SKM-1 (cell line): ENCODE data around the gene PCAT7.
"Not testable (repeated sequence)": the region's sequence is repeated elsewhere in the genome, so short reads cannot be mapped to it uniquely, and the experiment has no call there.

Experiments used
- DNase-seq: peaks from one replicate; lab custom pipeline; 2025; ENCODE audit not compliant: unreplicated experiment; lab: John Stamatoyannopoulos, UW

The PCAT7 gene

DNA sequence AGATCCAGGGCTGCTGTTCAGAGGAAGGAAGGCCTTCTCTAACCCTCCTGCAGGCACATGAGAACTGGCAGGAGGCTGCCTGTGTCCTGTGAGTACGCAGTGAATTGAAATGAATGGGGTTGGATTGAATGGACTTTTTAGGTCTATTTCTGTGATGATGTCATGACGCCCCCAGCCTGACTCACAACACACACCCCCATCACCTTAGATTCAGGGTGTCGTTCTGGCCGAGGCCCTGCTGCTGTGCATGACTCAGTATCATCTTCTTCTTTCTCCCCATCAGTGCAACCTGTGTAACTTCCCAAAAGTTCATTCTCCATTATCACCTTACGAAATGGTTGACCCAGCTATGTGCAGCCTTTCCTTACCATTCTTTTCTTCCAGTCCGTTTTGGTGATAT lies 5.4 kb downstream of the PCAT7 start:
- DNase-seq: no peak

DNA sequence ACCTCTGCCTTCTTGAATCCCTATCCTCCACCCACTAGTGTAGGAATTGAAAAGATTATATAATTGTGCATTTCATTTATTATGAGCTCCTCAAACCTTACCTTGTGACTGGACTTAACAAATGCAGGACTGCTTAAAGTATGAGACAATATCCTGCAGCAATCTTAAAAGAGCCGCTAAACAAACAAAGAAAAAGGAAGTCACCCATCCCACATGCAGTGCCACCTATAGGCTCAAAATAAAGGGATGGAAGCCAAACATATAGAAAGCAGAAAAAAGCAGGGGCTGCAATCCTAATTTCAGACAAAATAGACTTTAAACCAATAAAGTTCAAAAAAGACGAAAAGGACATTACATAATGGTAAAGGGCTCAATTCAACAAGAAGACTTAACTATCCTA lies 8.7 kb downstream of the PCAT7 start:
- DNase-seq: no peak

DNA sequence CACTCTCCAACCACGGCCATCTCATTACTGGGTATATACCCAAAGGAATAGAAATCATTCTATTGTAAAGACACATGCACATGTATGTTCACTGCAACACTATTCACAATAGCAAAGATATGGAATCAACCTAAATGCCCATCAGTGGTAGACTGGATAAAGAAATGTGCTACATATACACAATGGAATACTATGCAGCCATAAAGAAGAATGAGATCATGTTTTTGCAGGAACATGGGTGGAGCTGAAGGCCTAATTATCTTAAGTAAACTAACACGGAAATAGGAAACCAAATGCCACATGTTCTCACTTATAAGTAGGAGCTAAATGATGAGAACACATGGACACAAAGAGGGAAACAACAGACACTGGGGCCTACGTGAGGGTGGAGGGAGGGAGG lies 9.4 kb downstream of the PCAT7 start:
- not testable (repeated sequence) for DNase-seq

DNA sequence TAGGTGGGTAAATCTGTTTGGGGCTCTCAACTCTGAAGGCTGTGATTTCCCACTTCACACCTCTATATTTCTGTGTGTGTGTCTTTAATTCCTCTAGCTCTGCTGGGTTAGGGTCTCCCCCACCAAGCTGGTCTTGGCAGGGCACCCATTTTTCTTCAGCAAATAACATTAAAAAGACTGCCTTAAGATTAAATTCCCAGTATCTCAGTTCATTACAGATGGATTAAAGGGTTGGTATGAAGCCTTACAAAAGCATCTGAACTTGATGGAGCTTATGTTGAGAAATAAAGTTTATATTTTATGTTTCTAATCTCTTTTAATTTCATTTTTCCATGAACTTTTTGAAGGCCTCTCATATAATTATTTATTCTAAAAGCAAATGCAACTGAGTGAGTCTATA lies 11.7 kb downstream of the PCAT7 start:
- no peak for DNase-seq

DNA sequence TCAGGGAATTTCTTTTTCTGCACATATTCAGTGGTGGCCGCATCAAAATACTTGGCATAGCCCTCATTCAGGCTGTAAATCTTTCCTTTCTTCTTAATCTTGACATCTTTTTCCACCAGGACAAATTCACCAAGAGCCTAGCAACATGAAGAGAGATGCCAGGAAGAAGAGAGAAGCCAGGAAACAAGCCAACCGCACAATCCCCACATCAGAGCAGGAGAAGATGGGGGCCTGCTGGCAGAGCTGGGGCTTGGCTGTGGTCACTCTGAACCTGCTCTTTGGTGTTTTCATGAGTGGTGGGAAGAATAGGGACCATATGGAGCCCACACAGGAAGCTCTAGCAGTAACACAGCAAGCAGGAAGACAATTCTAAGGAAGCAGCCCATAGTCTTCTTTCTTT lies 12.4 kb downstream of the PCAT7 start:
- DNase-seq: no peak

DNA sequence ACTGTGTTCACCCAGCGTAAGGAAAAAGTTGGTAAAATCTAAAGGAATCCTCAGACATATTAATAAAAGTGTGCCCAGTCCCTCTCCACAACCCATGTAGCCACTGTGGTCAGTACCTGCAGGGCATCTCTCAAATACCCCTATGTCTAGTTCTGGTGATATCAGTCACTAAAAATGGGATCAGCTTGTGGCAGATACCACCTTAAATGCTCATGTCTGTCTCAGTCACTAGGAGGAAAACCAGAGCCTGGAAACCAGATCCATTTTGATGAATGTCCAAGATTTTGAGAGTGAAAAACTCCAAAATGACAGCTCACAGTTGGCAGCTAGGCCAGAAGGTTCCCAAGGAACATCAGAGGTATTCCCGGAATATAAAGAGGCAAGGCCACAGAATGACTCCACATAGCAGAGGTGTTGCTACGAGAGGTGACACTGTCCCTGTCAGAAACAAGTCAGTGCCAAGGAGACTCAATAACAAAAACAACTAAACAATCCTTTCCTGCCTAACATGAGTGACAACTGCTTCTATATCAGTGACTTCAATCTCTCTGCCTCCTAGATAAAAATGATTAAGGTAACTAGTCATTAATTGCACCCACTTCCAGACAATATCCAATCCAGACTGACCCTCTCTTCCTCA lies 13.5 kb downstream of the PCAT7 start:
- no peak for DNase-seq

DNA sequence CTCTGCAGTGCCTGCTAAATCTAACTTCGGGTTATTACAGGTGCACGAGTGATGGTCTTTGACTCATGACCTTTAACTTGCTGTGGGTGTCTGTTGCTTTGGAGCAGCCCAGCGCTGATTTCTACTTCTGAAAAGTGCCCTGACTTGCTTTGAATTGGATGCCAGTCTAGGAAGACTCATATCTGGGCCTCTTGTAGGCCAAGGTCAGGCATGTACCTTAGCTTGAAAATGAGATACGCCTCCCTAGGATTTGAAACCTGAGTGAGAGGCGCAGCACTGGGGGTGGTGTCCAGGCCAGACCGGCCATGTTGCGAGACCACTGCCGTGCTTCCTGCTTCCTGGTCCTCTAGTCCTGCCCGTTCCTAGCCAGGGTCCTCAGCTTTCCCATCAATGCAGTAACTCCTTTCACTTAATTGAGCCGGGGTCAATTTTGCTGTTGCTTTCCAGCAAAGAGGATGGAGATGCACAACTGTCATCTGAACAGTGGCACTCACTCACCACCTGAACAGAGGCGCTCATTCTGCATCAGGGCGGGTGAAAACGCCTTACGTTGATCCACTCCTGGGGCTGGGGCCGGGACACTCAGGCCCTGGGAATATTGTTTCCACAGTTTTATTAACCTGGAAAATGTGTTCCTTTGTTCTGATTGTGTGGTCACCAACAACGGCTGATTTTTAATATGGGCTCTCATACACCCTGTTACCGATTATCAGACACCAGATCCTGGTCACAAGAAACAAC lies 14.3 kb downstream of the PCAT7 start:
- no peak for DNase-seq

DNA sequence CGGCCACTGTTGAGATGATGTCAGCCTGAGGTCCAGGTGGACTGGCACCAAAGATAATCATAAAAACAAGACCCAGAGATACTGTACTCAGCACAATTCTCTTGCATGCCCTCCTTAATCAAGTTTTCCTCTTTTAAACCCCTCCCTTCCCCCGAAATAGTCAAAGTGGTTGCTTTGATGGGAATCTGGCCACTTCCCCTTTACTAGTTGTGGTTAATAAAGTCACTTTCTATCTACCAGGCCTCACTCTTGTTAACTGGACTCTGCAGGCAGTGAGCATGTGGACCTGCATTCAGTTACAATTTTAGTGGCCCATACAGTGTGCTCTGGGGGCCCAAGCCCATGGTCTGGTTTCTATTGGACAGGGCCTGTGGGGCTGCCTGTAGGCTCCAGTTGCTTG lies 21.2 kb downstream of the PCAT7 start:
- DNase-seq: no peak

DNA sequence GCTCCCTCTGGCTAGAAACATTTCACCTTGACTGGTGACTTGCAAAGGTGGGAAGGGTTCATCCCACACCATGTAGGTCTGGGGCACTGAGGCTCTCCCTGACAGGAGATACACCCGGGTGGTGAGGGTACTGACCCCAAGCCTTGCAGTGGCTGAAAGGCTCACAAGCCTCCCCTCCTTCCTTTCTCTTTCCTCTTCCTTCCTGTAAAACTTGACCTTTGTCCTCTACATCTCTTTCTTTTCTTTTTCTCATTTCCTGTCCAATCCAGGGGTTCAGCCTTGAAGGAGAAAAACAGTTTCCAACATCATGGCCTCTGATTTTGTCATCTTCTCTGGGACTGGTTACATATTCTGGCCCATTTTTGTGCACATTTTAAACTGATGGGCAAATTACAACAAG lies 22.2 kb downstream of the PCAT7 start:
- no peak for DNase-seq

DNA sequence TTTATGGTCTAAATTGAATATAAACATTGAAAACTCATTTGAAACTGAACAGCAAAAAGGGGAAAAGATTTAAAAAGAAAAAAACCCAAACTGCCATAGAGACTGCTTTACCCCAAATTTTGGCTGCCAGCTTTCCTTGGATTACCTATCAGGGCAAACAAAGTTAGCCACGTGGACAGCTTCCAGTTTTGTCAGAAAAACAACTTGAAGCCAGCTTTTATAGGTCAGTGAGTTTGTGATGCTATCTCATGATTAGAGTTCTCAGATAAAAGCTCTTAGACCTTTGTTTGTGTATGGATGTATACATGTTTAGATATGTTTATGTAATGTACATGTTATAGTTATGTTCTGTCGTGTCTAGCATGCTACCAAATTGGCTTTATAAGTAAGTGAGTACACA lies 22.7 kb downstream of the PCAT7 start:
- no peak for DNase-seq

DNA sequence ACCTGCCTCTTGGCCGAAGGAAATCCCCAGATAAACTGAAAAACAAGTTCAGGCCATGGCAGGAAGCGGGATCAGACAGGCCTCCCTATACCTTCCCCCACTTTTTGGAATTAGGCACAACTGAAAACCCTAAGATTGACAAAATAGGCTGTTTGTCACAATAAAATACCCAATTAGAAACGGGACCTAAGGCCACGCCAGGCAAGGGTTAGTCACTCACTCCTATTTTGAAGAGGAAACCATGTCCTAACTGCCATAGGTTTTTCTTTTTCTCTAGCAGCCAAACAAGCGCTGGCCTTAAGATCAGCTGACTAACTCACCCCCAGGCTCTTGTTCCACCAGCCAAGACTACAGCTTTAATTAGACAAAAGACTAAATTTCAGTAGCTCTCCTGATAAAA lies 26.8 kb downstream of the PCAT7 start:
- no peak for DNase-seq

DNA sequence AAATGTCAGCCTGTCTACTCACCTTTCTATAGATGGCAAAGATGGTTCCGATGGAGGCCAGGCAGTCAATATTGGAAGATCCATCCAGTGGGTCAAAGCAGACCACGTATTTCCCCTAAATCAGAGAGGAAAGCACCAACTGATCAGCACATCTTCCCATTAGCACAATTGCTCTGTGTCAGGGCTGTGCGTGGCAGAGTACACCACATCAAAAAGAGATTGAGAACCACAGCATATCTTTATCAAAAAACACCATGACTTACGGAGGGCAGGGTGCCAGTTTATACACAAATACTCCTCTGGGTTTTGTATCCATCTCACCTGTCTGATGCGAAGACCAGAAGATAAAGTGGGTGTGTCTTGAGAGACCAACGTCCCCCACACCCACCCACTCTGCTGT lies 29.7 kb downstream of the PCAT7 start:
- DNase-seq: no peak

DNA sequence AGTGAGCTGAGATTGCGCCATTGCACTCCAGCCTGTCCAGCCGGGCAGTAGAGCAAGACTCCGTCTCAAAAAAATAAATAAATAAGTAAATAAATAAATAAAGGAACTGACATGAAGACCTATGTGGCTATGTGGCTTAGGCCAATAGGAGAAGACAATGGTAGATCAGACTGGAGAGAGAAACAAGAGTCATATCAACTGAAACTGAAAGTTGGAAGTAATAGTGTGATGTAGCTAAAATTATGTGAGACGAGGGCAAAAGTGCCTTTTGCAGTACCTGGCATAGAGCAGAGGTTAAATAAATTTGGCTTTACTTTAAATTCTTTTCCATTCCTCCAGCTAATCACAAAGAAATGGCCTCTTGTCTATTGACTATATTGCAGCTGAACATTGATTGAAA lies 31.4 kb downstream of the PCAT7 start:
- DNase-seq: no peak

DNA sequence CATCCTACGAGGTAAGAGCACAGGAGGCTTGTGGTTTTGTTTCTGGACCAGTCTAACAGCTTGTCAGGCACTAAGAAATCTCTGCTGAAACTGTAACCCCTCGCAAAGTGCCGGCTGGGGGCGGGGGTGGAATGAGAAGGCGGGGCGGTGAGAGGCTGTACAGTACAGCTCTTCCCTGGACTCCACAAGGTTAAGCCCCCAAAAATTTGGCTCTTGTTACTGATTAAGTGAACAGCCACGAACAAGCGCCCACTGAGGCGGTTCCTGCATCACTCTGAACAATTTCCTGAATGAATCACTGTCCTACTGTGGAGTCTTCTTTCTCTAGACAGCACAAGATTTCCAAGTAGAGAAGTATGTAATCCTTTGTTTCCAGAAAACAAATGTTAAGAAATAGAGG lies 31.9 kb downstream of the PCAT7 start:
- DNase-seq: no peak

DNA sequence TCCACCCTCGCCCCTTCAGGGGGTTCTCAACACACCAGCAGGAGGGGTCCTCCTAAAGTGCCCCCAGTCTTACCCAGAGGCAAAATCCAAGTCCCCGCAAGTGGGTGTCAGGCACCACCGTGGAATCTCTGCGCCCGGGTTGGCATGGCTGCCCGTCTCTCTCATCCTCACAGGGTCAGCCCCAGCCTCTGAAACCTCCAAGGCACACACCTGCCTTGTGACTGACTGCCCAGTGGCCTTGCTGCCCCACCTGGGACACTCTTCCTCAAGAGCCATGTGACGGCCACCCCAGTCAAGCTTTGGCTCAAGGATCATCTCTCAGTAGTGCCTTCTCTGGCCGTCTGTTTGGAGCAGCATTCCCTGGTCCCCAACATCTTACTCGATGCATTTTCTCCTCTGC lies 33.8 kb downstream of the PCAT7 start:
- DNase-seq: no peak

DNA sequence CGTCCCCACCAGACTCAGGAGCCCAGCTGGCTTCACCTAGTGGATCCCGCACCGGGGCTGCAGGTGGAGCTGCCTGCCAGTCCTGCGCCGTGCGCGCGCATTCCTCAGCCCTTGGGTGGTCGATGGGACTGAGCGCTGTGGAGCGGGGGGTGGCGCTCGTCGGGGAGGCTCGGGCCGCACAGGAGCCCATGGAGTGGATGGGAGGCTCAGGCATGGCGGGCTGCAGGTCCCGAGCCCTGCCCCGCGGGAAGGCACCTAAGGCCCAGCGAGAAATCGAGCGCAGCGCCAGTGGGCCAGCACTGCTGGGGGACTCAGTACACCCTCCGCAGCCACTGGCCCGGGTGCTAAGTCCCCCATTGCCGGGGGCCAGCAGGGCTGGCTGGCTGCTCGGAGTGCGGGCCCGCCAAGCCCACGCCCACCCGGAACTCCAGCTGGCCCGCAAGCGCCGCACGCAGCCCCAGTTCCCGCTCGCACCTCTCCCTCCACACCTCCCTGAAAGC lies 36.2 kb downstream of the PCAT7 start:
- not testable (repeated sequence) for DNase-seq

DNA sequence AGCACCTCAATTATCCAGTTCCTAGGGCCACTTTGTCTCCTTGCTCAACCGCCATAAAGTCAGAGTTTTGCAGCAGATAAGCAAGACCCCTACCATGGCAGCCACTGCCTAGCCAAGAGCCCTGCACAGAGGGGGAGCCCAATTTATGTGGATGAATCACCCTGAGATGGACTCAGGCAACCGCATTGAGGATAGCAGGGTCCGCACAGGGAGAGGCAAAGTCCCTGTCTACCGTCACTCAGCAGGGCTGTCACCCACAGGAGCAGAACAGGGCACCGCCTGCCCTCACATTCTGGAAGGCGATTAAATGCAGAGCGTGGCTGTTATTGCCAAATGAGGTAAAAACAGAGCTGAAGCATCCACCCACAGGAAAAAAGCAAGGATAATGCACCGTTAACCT lies 37.0 kb downstream of the PCAT7 start:
- DNase-seq: no peak

DNA sequence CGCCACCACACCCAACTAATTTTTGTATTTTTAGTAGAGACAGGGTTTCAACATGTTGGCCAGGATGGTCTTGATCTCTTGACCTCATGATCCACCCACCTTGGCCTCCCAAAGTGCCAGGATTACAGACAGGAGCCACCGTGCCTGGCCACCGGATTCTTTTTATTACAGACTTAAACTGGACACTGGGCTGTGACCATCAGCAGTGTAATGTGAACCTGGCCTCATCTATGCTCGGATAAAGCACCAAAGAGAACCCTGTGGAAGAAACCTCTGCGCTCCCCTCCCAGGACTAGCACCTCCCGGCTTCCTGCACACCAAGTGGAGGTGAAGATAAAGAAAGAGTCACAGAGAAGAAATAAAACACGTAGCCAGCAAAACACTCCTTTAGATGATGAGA lies 37.8 kb downstream of the PCAT7 start:
- DNase-seq: not testable (repeated sequence)

DNA sequence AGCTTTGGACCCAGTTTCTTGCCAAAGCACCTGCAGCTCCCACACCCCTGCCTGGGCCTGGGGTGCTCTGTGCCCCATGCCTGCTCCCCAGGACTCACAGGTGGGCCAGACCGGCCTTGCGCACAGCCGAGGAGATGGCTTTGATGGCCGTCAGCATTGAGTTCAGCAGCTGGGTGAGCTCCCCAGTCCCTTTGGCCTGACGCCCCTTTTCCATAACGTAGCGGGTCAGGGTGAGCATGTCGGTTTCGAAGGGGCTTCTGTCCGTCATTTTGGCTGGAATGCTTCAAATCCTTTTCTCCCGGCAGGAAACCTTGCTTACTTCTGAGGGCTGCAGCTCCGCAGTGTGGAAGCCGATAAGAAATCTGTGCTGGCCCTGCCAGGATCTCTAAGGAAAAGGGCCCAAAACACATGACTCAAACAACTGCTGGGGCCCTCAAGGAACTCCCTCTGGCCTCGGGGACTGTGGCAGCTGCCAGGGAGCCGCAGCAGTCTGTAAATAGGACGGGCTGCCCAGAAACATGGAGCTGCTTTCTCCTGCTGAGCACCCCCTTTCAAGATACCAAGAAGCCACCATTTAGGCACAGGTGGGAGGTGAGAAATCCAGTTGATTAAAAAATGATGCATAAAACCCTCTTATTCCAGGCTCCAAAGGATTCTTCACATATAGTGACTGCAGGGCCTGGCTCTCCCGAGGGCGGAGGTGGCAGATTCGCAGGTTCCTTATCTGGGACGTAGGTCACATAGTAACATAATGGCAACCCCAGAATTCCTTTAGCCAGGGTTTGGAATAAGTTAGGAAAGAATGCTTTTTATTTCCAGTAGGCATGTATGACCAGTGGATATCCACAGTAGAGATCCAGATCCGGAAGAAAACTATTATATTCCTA lies 38.8 kb downstream of the PCAT7 start, which contains the start of gene FBP2:
Gene FBP2, minus strand, starts transcription at position 366 of the 887 bp plus-strand sequence. Its CDS starts 98 bp downstream, at position 268.
- no peak for DNase-seq

DNA sequence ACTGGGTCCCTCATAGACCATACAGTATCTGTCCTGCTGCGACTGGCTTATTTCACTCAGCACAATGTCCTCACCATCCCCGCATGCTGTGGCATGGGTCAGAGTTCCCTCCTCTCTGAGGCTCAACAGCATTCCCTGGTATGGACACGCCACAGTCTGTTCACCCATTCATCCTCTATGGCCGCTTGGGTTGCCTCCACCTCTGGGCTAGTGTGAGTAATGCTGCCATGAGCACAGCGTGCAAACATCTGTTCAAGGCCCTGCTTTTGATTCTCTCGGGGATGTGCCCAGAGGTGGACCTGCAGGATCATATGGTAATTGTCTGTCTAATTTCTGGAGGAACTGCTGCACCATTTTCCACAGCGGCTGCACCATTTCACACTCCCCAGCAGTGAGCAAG lies 44.2 kb downstream of the PCAT7 start:
- no peak for DNase-seq

DNA sequence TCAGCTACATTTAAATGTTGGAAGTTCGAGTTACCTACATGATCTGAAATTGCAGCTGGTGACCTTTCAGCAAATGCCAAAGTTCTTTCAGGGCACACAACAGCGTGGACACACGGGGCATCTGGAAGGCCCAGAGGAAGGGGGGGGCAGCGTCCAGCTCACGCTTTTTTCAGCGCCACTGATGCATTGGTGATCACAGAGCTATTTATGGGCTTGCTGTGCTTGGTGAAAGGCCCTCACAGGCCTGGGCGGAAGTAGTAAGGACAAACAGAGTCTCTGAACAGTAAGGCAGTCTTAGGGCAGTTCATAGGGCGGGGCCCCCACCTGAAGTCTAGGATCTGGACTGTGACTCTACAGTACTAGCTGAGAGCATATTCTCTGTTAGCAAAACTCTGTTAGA lies 45.4 kb downstream of the PCAT7 start:
- DNase-seq: no peak

DNA sequence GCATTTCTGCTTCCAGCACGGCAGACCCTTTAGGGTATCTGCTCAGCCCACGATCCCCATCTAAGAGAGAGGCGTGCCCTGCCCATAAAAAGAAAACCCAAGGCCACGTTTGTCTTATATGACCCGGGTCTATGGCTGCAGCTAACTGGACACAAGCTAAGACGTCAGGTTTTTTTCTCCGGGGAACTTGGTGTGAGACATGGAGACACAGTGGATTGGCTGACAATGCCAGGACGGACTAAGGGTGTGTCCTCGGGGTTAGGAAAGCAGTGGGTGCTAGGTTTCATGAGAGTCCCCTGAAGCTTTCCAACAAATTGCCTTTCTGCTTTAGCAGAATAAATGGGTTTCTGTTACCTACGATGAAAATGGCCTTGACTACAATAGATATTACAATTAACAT lies 45.8 kb downstream of the PCAT7 start:
- DNase-seq: no peak
